Nephron (organoid): ENCODE measurements around the gene SYK.
A peak's percentile ranks its signal among the peaks of the same experiment; 100 is the strongest.
"Not testable (repeated sequence)": the region's sequence is repeated elsewhere in the genome, so short reads cannot be mapped to it uniquely, and the experiment has no call there.

ENCODE experiments used
- H3K27ac Mint-ChIP-seq, 3 experiments: 2 replicates each; pipeline ENCODE4 v1.8.0; 2020; ENCODE audit warnings: mixed read lengths in 3 of 3, mild to moderate bottlenecking in 2 of 3, moderate library complexity in 1 of 3
- H3K27me3 Mint-ChIP-seq: 2 replicates; pipeline ENCODE4 v1.8.0; 2021; ENCODE audit warnings: low read depth, mild to moderate bottlenecking, moderate library complexity, mixed read lengths
- H3K36me3 Mint-ChIP-seq: 2 replicates; pipeline ENCODE4 v1.8.0; 2020; ENCODE audit warnings: low read depth, mixed read lengths
- H3K4me1 Mint-ChIP-seq: 2 replicates; pipeline ENCODE4 v1.8.0; 2020; ENCODE audit warnings: mixed read lengths
- H3K4me3 Mint-ChIP-seq, 3 experiments: 2 replicates each; pipeline ENCODE4 v1.8.0; 2020; ENCODE audit warnings: mild to moderate bottlenecking in 3 of 3, mixed read lengths in 3 of 3, moderate library complexity in 2 of 3
- H3K9me3 Mint-ChIP-seq: 2 replicates; pipeline ENCODE4 v1.8.0; 2020; ENCODE audit warnings: mixed read lengths
- CTCF ChIP-seq, 3 experiments: fragments of 200-600 bp; sonication (generic); IDR thresholded peaks; one replicate each; pipeline ENCODE4 v1.5.0; 2021; ENCODE audit warnings: antibody characterized with exemption in 3 of 3; ENCODE audit not compliant: unreplicated experiment in 3 of 3

Gene SYK

DNA sequence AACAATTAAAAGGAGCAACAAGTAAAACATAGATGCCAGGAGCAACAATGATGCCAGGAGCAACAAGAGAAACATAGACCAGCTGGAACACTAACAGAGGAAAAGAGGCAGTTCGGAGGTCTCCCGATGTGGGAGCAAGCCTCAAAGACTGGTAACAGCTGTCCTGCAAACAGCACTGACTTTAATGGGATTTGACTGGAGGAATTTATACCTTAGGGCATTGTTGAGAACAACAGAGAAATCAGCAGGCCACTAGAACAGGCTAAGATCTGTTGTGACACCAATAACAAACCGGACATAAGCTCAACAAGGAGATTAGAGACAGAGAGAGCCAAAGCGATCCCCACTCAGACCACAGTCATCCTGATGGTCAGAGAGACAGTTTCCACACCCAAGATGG lies 11.8 kb upstream of the SYK start:
- H3K36me3 Mint-ChIP-seq: no peaks in the 10 kb centered on the region
- peaks cover 9% of the 10 kb centered on the region for H3K27me3 Mint-ChIP-seq
- peak overlapping the region; percentile 8 to 89 (median 37) for H3K27ac Mint-ChIP-seq
- H3K4me3 Mint-ChIP-seq: no peak overlapping the region
- peaks cover 8% of the 10 kb centered on the region for H3K4me1 Mint-ChIP-seq
- TF ChIP-seq CTCF (IDR thresholded peaks at IDR 0.05; ENCODE audit: unreplicated experiment in 3 of 3): no peak
- H3K9me3 Mint-ChIP-seq: no peaks in the 10 kb centered on the region

- not testable (repeated sequence) for H3K27ac Mint-ChIP-seq, H3K4me3 Mint-ChIP-seq
These were observed 8.6 kb upstream of the SYK start for GRCh38 chr9:90793024-90793423.

GRCh38 chr9:90793729-90794128 lies 7.9 kb upstream of the SYK start:
- H3K27me3 Mint-ChIP-seq: peaks cover 18% of the 10 kb centered on the region
- no peaks in the 10 kb centered on the region for H3K36me3 Mint-ChIP-seq
- no peak overlapping the region for H3K4me3 Mint-ChIP-seq
- no peak for TF ChIP-seq CTCF (IDR thresholded peaks at IDR 0.05; ENCODE audit: unreplicated experiment in 3 of 3)
- peaks cover 8% of the 10 kb centered on the region for H3K4me1 Mint-ChIP-seq
- H3K27ac Mint-ChIP-seq: no peak overlapping the region
- no peaks in the 10 kb centered on the region for H3K9me3 Mint-ChIP-seq

More at GRCh38 chr9:90793024-90793423, 8.6 kb upstream of the SYK start:
- peaks cover 14% of the 10 kb centered on the region for H3K27me3 Mint-ChIP-seq
- not testable (repeated sequence) for H3K36me3 Mint-ChIP-seq, H3K4me1 Mint-ChIP-seq, H3K9me3 Mint-ChIP-seq

DNA sequence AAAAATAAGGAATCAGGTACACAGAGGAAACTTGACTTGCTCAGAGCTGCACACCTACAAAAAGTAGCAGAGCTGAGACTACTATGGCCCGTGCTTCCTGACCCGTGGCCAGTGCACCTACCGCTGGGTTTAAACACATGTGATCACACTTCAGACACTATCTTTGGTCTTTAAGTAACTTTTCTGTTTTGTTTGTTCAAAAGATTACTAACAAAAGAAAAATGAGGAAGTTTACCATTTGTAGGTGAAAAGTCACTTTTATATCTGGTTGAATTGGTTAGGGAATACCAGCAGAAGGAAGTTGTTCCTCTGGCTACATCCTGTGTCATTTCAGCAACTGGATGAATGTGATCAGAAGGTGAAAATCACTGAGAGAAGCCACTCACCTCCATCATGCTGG lies 6.5 kb upstream of the SYK start:
- Mint-ChIP-seq H3K27me3 (peaks cover 30% of the 10 kb centered on the region), H3K4me1 (peaks cover 1% of the 10 kb centered on the region), H3K4me3 (no peak overlapping the region), H3K27ac (no peak overlapping the region), H3K9me3 (no peaks in the 10 kb centered on the region), H3K36me3 (no peaks in the 10 kb centered on the region)
- no peak for TF ChIP-seq CTCF (IDR thresholded peaks at IDR 0.05; ENCODE audit: unreplicated experiment in 3 of 3)

DNA sequence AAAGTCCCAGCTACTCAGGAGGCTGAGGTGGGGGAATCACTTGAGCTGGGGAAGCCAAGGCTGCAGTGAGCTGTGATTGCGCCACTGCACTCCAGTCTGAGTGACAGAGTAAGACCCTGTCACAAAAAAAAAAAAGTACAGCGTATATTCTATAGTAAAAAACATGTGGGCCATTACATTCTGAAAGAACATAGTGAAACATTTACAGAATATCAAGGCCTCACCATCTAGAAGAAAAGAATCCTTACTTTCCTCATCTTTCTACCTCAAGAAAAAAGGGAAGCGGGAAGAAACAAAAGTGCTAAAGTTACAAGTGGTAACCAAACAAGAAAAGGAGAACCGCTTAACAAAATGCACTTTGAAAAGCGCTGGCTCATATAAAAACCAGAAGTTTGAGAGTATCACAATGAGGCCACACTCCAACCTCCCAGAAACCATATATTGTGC lies 5.7 kb upstream of the SYK start:
- Mint-ChIP-seq H3K36me3 (no peaks in the 10 kb centered on the region), H3K27ac (no peak overlapping the region), H3K4me3 (no peak overlapping the region), H3K27me3 (peaks cover 38% of the 10 kb centered on the region), H3K4me1 (no peaks in the 10 kb centered on the region), H3K9me3 (no peaks in the 10 kb centered on the region)
- no peak for TF ChIP-seq CTCF (IDR thresholded peaks at IDR 0.05; ENCODE audit: unreplicated experiment in 3 of 3)

DNA sequence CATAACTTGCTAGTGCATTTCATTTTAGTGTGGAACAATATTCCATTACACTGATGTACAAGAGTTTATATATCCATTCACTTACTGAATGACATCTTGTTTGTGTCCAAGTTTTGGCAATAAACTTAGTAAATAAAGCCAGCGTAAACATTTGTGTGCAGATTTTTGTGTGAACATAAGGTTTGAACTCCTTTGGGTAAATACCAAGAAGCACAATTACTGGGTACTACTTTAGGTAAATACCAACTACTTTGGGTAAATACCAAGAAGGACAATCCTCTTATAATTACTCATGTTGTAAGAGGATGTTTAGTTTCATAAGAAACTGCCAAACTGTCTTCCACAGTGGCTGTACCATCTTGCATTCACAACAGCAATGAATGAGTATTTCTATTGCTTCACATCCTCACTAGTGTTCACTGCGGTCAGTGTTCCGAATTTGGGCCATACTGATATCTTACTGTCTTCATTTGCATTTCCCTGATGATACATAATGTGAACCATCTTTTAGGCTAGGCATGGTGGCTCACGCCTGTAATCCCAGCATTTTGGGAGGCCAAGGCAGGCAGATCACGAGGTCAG lies 2.3 kb upstream of the SYK start:
- peaks cover 19% of the 10 kb centered on the region for H3K4me1 Mint-ChIP-seq
- H3K27me3 Mint-ChIP-seq: peaks cover 59% of the 10 kb centered on the region
- H3K27ac Mint-ChIP-seq: no peak overlapping the region
- H3K4me3 Mint-ChIP-seq: peak overlapping the region in 2 of 3 experiments; percentile 56 to 58
- no peaks in the 10 kb centered on the region for H3K9me3 Mint-ChIP-seq
- TF ChIP-seq CTCF (IDR thresholded peaks at IDR 0.05; ENCODE audit: unreplicated experiment in 3 of 3): no peak
- H3K36me3 Mint-ChIP-seq: no peaks in the 10 kb centered on the region
